ENCODE measurements around the gene CPN2. TPM values are rescaled to one million over a fixed set of nuclear protein-coding genes. Genes with fewer than 3 reads are reported as not detected.

The CPN2 gene
- total RNA-seq, 4 donors from 2014 or later: 0.14 TPM; not detected in 3

DNA sequence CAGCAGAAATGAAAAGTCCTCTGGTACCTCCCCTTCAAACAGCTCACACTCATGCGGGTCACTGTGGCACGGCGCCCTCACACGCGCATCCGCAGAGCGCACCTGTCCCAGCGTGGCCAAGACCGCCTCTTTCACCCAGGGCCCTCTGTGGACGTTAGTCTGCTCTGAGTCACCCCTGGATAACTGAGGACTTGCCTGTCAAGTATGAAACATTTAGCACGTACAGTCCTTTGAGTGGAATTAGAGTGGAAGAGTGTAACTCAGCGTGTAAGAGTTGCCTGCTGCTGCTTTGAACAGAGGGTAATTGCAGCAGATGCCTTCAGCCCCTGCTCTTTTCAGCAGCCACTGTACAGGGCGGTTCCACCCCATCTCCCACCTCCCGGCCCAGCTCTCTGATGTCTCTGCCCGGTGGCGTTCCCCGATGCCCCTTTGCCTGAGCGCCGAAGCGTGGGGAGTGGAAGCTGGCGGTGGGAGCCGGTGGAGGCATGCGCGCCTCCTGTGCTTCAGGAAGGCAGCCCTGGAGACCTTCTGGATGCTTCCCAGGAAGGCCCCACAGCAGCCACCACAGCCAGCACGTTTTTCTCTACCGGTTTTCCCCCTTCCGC lies 23.0 kb downstream of the CPN2 start:
- Histone ChIP-seq H3K4me1 (peaks cover 6 to 10% (median 8%) of the 10 kb centered on the region in 4 donors), H3K36me3 (no peaks in the 10 kb centered on the region), H3K27ac (no peak overlapping the region), H3K4me3 (no peak overlapping the region), H3K9me3 (no peaks in the 10 kb centered on the region), H3K27me3 (peaks cover 12% of the 10 kb centered on the region)
- in situ Hi-C loops (cut with MboI; ENCODE audit: low pct_ligation_motif_present in 1 of 4, low pct_unique_long_range_greater_than_20kb in 1 of 4, low sequenced_read_pairs in 3 of 4): no loop called here
- intact Hi-C loops (cut with DNase I; ENCODE audit: low total_unique reads): no loop called here
- TF ChIP-seq POLR2AphosphoS5 (IDR thresholded peaks at IDR 0.05) (no peak), CTCF (IDR thresholded peaks at IDR 0.05) (no peak), POLR2A (IDR thresholded peaks at IDR 0.05) (no peak), EP300 (IDR thresholded peaks at IDR 0.05; ENCODE audit: low read depth) (no peak)
- no peak for DNase-seq
- 72 to 83% methylated on average over 11 to 27 of the region's 27 CpGs for WGBS, 2 donors (ENCODE audit: low coverage in 1 of 2)

GRCh38 chr3:194327218-194328052 lies 23.7 kb downstream of the CPN2 start:
- DNase-seq: no peak
- Histone ChIP-seq H3K36me3 (no peaks in the 10 kb centered on the region), H3K4me3 (no peak overlapping the region), H3K4me1 (peaks cover 6 to 9% (median 7%) of the 10 kb centered on the region in 4 donors), H3K27me3 (peaks cover 5% of the 10 kb centered on the region), H3K9me3 (no peaks in the 10 kb centered on the region), H3K27ac (no peak overlapping the region)
- no peak for TF ChIP-seq POLR2A (IDR thresholded peaks at IDR 0.05)
- intact Hi-C loops (cut with DNase I; ENCODE audit: low total_unique reads): no loop called here
- in situ Hi-C loops (cut with MboI; ENCODE audit: low pct_ligation_motif_present in 1 of 4, low pct_unique_long_range_greater_than_20kb in 1 of 4, low sequenced_read_pairs in 3 of 4): no loop called here
- WGBS, 2 donors (ENCODE audit: low coverage in 1 of 2): 90 to 92% methylated on average over 1 to 5 of the region's 5 CpGs

- WGBS, 2 donors (ENCODE audit: low coverage in 1 of 2): 58 to 91% methylated on average over 2 of the region's 2 CpGs
- H3K4me1 ChIP-seq: peaks cover 6 to 9% (median 7%) of the 10 kb centered on the region in 4 donors
Observed at GRCh38 chr3:194326968-194327217, 24.2 kb downstream of the CPN2 start.

GRCh38 chr3:194326192-194326967 lies 24.7 kb downstream of the CPN2 start:
- Histone ChIP-seq H3K4me1 (peaks cover 6 to 9% (median 7%) of the 10 kb centered on the region in 4 donors), H3K27me3 (no peaks in the 10 kb centered on the region), H3K27ac (no peak overlapping the region), H3K36me3 (no peaks in the 10 kb centered on the region), H3K9me3 (no peaks in the 10 kb centered on the region), H3K4me3 (no peak overlapping the region)
- 55 to 58% methylated on average over 6 to 15 of the region's 15 CpGs for WGBS, 2 donors (ENCODE audit: low coverage in 1 of 2)
- intact Hi-C loops (cut with DNase I; ENCODE audit: low total_unique reads): no loop called here
- in situ Hi-C loops (cut with MboI; ENCODE audit: low pct_ligation_motif_present in 1 of 4, low pct_unique_long_range_greater_than_20kb in 1 of 4, low sequenced_read_pairs in 3 of 4): no loop called here
- no peak for TF ChIP-seq POLR2A (IDR thresholded peaks at IDR 0.05)
- TF ChIP-seq POLR2AphosphoS5 (IDR thresholded peaks at IDR 0.05): no peak
- TF ChIP-seq EP300 (IDR thresholded peaks at IDR 0.05; ENCODE audit: low read depth): no peak
- no peak for TF ChIP-seq CTCF (IDR thresholded peaks at IDR 0.05)
- DNase-seq: no peak

More at GRCh38 chr3:194326968-194327217, 24.2 kb downstream of the CPN2 start:
- no peak for DNase-seq
- Histone ChIP-seq H3K4me3 (no peak overlapping the region), H3K27me3 (peaks cover under 1% of the 10 kb centered on the region), H3K36me3 (no peaks in the 10 kb centered on the region), H3K27ac (no peak overlapping the region), H3K9me3 (no peaks in the 10 kb centered on the region)
- intact Hi-C loops (cut with DNase I; ENCODE audit: low total_unique reads): no loop called here
- TF ChIP-seq POLR2AphosphoS5 (IDR thresholded peaks at IDR 0.05) (no peak), EP300 (IDR thresholded peaks at IDR 0.05; ENCODE audit: low read depth) (no peak), CTCF (IDR thresholded peaks at IDR 0.05) (no peak), POLR2A (IDR thresholded peaks at IDR 0.05) (no peak)
- in situ Hi-C loops (cut with MboI; ENCODE audit: low pct_ligation_motif_present in 1 of 4, low pct_unique_long_range_greater_than_20kb in 1 of 4, low sequenced_read_pairs in 3 of 4): no loop called here

All from transverse colon (tissue), 4 donors.